BE2C (cell line): Measurements from ENCODE around the gene TGFBR2.
A peak's percentile ranks its signal among the peaks of the same experiment; 100 is the strongest.

Experiments used
- DNase-seq: peaks from one replicate; pipeline ENCODE4 v3.0.0-alpha.2; 2020
- H3K27me3 ChIP-seq: fragments of 250-450 bp; sonication (Bioruptor Pico); 2 replicates; pipeline ENCODE4 v1.5.1; 2020; ENCODE audit warnings: mild to moderate bottlenecking
- H3K36me3 ChIP-seq: fragments of 250-450 bp; sonication (Bioruptor Pico); 2 replicates; pipeline ENCODE4 v1.5.1; 2020; ENCODE audit warnings: mild to moderate bottlenecking
- H3K4me1 ChIP-seq: fragments of 250-450 bp; sonication (Bioruptor Pico); 2 replicates; pipeline ENCODE4 v1.5.1; 2020
- H3K4me3 ChIP-seq: 2 replicates; pipeline ENCODE4 v1.5.1; 2011; ENCODE audit warnings: low read depth, low read length
- H3K9me3 ChIP-seq: fragments of 250-450 bp; sonication (Bioruptor Pico); 2 replicates; pipeline ENCODE4 v1.5.1; 2020
- TF ChIP-seq, protein P1 (sequence below): IDR thresholded peaks from 2 replicates; pipeline ENCODE4 v1.5.1; 2012; ENCODE audit warnings: mild to moderate bottlenecking, low read depth, low read length

The TGFBR2 gene

DNA sequence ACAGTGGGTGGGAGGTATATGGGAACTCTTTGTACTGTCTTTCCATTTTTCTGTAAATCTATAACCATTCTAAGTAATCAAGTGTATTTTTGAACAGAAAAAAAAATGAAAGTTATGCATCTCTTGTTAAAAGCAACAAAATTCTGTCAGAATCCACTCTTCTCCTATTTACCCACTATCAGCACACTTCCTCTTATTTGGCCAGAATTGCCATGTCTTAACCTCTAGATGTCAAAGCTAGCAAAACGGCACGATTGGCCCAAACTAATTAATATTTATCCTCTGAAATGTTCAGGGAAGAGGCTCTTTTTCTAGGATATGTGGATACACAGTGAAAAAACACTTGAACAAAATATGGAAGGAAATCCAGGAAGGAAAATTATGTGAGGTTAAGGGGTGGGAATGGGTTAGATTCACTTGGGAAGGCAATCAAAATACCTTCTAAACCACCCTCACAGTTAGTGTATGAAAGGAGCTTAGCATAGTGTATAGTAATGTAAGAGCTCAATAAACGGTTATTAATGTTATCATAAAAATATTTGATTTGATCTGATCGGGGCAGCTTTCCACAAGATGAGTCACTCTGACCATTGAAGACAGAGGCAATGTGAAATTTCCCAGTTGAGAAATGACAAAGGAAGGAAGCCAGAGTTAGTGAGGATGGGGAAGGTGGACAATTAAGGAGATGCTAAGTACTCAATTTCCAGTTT, 20.1 kb upstream of the TGFBR2 start:
- DNase-seq: no peak
- Histone ChIP-seq H3K36me3 (no peaks in the 10 kb centered on the region), H3K4me1 (no peaks in the 10 kb centered on the region), H3K9me3 (no peaks in the 10 kb centered on the region), H3K27me3 (no peaks in the 10 kb centered on the region), H3K4me3 (no peak overlapping the region)
- TF ChIP-seq, protein P1, sequence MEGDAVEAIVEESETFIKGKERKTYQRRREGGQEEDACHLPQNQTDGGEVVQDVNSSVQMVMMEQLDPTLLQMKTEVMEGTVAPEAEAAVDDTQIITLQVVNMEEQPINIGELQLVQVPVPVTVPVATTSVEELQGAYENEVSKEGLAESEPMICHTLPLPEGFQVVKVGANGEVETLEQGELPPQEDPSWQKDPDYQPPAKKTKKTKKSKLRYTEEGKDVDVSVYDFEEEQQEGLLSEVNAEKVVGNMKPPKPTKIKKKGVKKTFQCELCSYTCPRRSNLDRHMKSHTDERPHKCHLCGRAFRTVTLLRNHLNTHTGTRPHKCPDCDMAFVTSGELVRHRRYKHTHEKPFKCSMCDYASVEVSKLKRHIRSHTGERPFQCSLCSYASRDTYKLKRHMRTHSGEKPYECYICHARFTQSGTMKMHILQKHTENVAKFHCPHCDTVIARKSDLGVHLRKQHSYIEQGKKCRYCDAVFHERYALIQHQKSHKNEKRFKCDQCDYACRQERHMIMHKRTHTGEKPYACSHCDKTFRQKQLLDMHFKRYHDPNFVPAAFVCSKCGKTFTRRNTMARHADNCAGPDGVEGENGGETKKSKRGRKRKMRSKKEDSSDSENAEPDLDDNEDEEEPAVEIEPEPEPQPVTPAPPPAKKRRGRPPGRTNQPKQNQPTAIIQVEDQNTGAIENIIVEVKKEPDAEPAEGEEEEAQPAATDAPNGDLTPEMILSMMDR: no peak

DNA sequence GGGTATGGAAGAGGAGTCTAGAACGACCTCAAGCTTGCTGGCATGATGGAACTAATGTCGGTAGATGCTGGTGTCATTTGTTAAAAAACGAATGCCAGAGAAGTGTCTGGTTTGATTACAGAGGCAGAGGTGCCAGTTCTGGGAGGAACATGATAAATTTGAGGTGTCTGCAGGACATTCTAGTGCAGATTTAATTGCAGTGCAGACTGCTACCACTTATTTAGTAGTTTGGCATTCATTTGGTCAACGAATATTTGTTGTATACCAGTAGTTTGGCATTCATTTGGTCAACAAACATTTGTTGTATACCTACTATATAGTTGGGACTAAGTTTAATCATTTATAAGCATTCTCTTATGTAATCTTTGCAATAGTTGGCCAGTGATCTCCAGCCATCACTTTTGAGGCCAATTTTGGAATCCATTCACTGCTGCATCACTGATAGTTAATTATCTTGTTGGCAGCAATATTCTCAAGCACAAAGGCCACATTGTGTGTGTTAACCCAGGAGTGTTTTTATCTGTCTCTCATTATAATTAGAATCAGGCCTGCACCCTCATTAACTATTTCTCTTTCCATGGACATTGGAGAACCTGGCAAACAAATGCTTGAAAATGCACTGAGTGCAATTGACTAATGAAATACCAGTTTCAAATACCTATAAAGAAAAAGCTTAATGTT, 19.5 kb upstream of the TGFBR2 start:
- Histone ChIP-seq H3K4me3 (no peak overlapping the region), H3K9me3 (no peaks in the 10 kb centered on the region), H3K36me3 (no peaks in the 10 kb centered on the region), H3K27me3 (no peaks in the 10 kb centered on the region), H3K4me1 (no peaks in the 10 kb centered on the region)
- TF ChIP-seq, protein P1: no peak
- no peak for DNase-seq

DNA sequence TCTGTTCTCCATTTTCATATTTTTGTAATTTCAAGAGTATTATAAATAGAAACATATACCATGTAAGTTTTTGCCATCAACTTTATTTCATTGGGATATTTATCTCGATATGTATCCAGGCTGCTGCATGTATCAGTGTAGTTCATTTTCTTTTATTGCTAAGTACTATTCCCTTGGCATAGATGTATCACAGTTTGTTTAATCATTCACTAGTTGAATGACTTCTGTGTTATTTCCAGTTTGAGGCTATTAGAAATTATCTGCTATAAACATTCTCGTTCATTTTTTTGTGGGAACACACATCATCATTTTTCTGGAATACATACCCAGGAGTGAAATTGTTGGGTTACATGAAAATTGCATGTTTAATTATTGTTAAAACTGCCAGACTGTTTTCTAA, 18.5 kb upstream of the TGFBR2 start:
- H3K36me3 ChIP-seq: no peaks in the 10 kb centered on the region
- TF ChIP-seq, protein P1: no peak
- no peaks in the 10 kb centered on the region for H3K9me3 ChIP-seq
- no peaks in the 10 kb centered on the region for H3K4me1 ChIP-seq
- DNase-seq: no peak
- H3K4me3 ChIP-seq: no peak overlapping the region
- no peaks in the 10 kb centered on the region for H3K27me3 ChIP-seq

DNA sequence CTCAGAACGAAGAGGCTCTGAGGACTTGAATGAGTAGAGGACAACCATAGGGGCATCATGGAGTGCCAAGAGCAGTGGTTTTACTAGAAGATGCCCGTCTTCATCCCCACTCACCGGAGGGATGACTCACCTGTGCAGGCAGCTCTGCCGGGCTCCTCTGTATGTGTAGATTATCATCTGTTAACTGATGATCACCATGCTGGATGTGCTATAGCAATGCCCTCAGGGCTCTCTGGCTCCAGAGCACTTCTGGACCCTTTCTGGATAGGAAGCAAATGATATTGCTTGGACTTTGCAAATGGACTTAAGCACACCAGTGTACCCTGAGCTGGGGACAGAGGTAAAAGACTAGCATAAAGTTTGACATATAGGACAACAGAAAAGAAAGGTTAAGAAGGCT, 10.2 kb upstream of the TGFBR2 start:
- peak; percentile 4 for DNase-seq
- H3K9me3 ChIP-seq: no peaks in the 10 kb centered on the region
- TF ChIP-seq, protein P1: no peak
- no peaks in the 10 kb centered on the region for H3K27me3 ChIP-seq
- H3K36me3 ChIP-seq: no peaks in the 10 kb centered on the region
- no peak overlapping the region for H3K4me3 ChIP-seq
- H3K4me1 ChIP-seq: no peaks in the 10 kb centered on the region

DNA sequence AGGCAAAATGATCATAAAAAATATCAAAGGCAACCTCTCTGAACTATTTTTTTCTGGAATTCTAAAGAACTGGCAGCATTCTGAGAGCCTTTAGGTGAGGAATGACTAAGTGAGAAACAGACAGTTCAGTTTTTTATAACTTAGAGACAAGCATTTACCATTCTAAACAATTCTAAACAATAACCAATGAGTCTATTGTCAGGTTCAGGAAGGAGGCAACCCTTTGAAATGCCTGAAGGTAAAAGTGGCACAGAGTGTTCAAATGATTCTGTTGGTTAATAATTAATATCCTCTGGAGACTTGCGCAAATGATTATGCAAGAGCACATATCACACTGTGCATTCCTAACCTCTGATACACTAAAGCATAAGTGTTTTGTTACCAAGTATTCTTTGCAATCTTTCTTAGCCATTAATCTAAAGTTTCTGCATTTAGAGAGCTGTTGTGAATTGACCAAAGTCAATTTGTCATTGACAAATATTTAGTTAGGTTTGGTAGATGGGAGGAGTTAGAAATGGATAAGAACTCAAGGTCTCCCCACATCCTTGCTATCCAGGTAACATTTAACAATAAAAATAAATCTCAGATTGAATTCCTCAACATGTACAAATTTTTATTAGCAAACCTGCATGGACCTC, 9.2 kb upstream of the TGFBR2 start:
- TF ChIP-seq, protein P1: no peak
- Histone ChIP-seq H3K27me3 (no peaks in the 10 kb centered on the region), H3K4me1 (no peaks in the 10 kb centered on the region), H3K9me3 (no peaks in the 10 kb centered on the region), H3K4me3 (no peak overlapping the region), H3K36me3 (no peaks in the 10 kb centered on the region)
- no peak for DNase-seq

DNA sequence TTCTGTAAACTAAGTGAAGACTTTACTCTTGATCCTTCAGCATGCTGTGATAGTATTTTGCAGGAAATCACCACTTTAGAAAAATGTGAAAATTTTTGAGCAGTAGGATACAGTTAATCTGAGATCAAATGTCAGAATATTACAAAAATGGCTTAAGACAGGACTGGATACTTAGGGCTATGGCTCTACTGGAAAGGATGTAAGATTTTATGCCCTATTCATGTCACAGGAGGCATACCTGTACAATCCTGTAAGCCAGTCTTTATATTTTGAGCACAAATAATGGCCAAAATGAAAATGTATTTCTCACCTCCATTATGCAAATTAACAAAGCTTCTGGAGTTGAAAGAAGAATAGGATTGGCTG, 8.6 kb upstream of the TGFBR2 start:
- no peak for DNase-seq
- TF ChIP-seq, protein P1: no peak
- Histone ChIP-seq H3K4me3 (no peak overlapping the region), H3K27me3 (no peaks in the 10 kb centered on the region), H3K9me3 (no peaks in the 10 kb centered on the region), H3K4me1 (no peaks in the 10 kb centered on the region), H3K36me3 (no peaks in the 10 kb centered on the region)
